ENCODE data around the gene CCDC8.
"Not testable (repeated sequence)": the region's sequence is repeated elsewhere in the genome, so short reads cannot be mapped to it uniquely, and the experiment has no call there.

The CCDC8 gene

GRCh38 chr19:46427518-46428045, 14.2 kb upstream of the CCDC8 start:
- DNase-seq (ENCODE audit: low read depth), result no peak

- no peak for DNase-seq (ENCODE audit: low read depth)
Measured at GRCh38 chr19:46426506-46427162, 13.3 kb upstream of the CCDC8 start.

- DNase-seq (ENCODE audit: low read depth), result no peak
Measured at GRCh38 chr19:46426035-46426505, 12.7 kb upstream of the CCDC8 start.

- no peak for DNase-seq (ENCODE audit: low read depth)
Measured at GRCh38 chr19:46423188-46423587, 9.8 kb upstream of the CCDC8 start.

GRCh38 chr19:46422344-46422743, 9.0 kb upstream of the CCDC8 start:
- no peak for DNase-seq (ENCODE audit: low read depth)

GRCh38 chr19:46420056-46420455, 6.7 kb upstream of the CCDC8 start:
- no peak for DNase-seq (ENCODE audit: low read depth)

GRCh38 chr19:46415804-46416709, 2.7 kb upstream of the CCDC8 start:
- DNase-seq (ENCODE audit: low read depth), result not testable (repeated sequence)

GRCh38 chr19:46414899-46415298, 1.5 kb upstream of the CCDC8 start:
- not testable (repeated sequence) for DNase-seq (ENCODE audit: low read depth)

GRCh38 chr19:46412650-46413261, 608 bp downstream of the CCDC8 start:
- DNase-seq (ENCODE audit: low read depth), result no peak

GRCh38 chr19:46411925-46412649, 1.3 kb downstream of the CCDC8 start:
- no peak for DNase-seq (ENCODE audit: low read depth)

GRCh38 chr19:46411088-46411924, 2.1 kb downstream of the CCDC8 start:
- no peak for DNase-seq (ENCODE audit: low read depth)

- DNase-seq (ENCODE audit: low read depth), result no peak
Measured at GRCh38 chr19:46410205-46411087, 2.9 kb downstream of the CCDC8 start.

- DNase-seq (ENCODE audit: low read depth), result no peak
Measured at GRCh38 chr19:46409191-46409590, 4.2 kb downstream of the CCDC8 start.

GRCh38 chr19:46408664-46409039, 4.7 kb downstream of the CCDC8 start:
- no peak for DNase-seq (ENCODE audit: low read depth)

- DNase-seq (ENCODE audit: low read depth), result no peak
Measured at GRCh38 chr19:46407856-46408663, 5.3 kb downstream of the CCDC8 start.

- DNase-seq (ENCODE audit: low read depth), result no peak
Measured at GRCh38 chr19:46406976-46407375, 6.4 kb downstream of the CCDC8 start.

- DNase-seq (ENCODE audit: low read depth), result no peak
Measured at GRCh38 chr19:46404753-46405468, 8.5 kb downstream of the CCDC8 start.

GRCh38 chr19:46404055-46404752, 9.2 kb downstream of the CCDC8 start:
- DNase-seq (ENCODE audit: low read depth), result no peak
